PC-3 (cell line): ENCODE measurements around the gene KIAA1549. TPM values are rescaled to one million over a fixed set of nuclear protein-coding genes. Genes with fewer than 3 reads are reported as not detected.

Source experiments
- ATAC-seq: fragments of 200-7000 bp; cut with Tn5 transposase; 2 replicates; pipeline ENCODE4 v1.9.1; 2020; ENCODE audit warnings: mild to moderate bottlenecking, moderate library complexity
- BruUV-seq: library from RNA; stranded (reverse); fragments of 400-500 nt; replicated peaks from 2 replicates; lab custom pipeline; 2021; lab: Mats Ljungman, UMichigan
- CTCF ChIA-PET: fragments of 300-600 bp; sonication (Branson Sonifier 250); formaldehyde crosslinking; loops from one replicate; lab custom pipeline; 2022; ENCODE audit warnings: antibody characterized with exemption; lab: Charles Lee
- POLR2A ChIA-PET: fragments of 300-600 bp; sonication (Branson Sonifier 250); formaldehyde crosslinking; loops from one replicate; lab custom pipeline; 2022; ENCODE audit warnings: antibody characterized with exemption; ENCODE audit not compliant: unreplicated experiment; lab: Charles Lee
- DNase-seq: peaks from one replicate; pipeline ENCODE4 v3.0.0-alpha.2; 2015
- H2AFZ ChIP-seq: fragments of 300-600 bp; sonication (generic); 2 replicates; pipeline ENCODE4 v1.6.0; 2016; ENCODE audit warnings: antibody characterized with exemption, low read length
- H3F3A ChIP-seq: fragments of 300-600 bp; sonication (generic); one replicate; pipeline ENCODE4 v1.6.0; 2017; ENCODE audit warnings: antibody characterized with exemption, low read length, control low read depth, mild to moderate bottlenecking; ENCODE audit not compliant: unreplicated experiment
- H3K27ac ChIP-seq: fragments of 300-600 bp; sonication (generic); 2 replicates; pipeline ENCODE4 v1.5.1; 2016; ENCODE audit warnings: mild to moderate bottlenecking, low read length
- H3K27me3 ChIP-seq: fragments of 300-600 bp; sonication (generic); 2 replicates; pipeline ENCODE4 v1.6.1; 2016; ENCODE audit warnings: low read length, mixed read lengths
- H3K36me3 ChIP-seq: fragments of 300-600 bp; sonication (generic); 2 replicates; pipeline ENCODE4 v1.6.1; 2016; ENCODE audit warnings: low read depth, mixed run types, low read length, mixed read lengths
- H3K4me1 ChIP-seq: fragments of 300-600 bp; sonication (generic); 2 replicates; pipeline ENCODE4 v1.5.1; 2016; ENCODE audit warnings: low read length; ENCODE audit not compliant: insufficient read depth
- H3K4me2 ChIP-seq: fragments of 300-600 bp; sonication (generic); 2 replicates; pipeline ENCODE4 v1.6.0; 2016; ENCODE audit warnings: low read length
- H3K4me3 ChIP-seq: fragments of 300-600 bp; sonication (generic); 2 replicates; pipeline ENCODE4 v1.5.1; 2016; ENCODE audit warnings: mild to moderate bottlenecking, low read length, mixed read lengths
- H3K79me2 ChIP-seq: fragments of 300-600 bp; sonication (generic); 2 replicates; pipeline ENCODE4 v1.6.1; 2017; ENCODE audit warnings: low read length, mixed read lengths
- H3K9ac ChIP-seq: fragments of 300-600 bp; sonication (generic); 2 replicates; pipeline ENCODE4 v1.6.0; 2016; ENCODE audit warnings: mild to moderate bottlenecking, low read length
- H3K9me2 ChIP-seq: fragments of 300-600 bp; sonication (generic); replicated peaks from 2 replicates; pipeline ENCODE4 v1.6.1; 2016; ENCODE audit warnings: mixed run types, low read length, mixed read lengths
- H3K9me3 ChIP-seq: fragments of 300-600 bp; sonication (generic); 2 replicates; pipeline ENCODE4 v1.6.1; 2016; ENCODE audit warnings: low read length, mixed read lengths
- H4K20me1 ChIP-seq: fragments of 300-600 bp; sonication (generic); 2 replicates; pipeline ENCODE4 v1.6.1; 2016; ENCODE audit warnings: low read length, mixed read lengths
- CTCF ChIP-seq: fragments of 300-600 bp; sonication (generic); conservative IDR thresholded peaks from 2 replicates; pipeline ENCODE4 v1.5.1; 2017; ENCODE audit warnings: antibody characterized with exemption, low read depth, mild to moderate bottlenecking, low read length
- EZH2 ChIP-seq: fragments of 300-600 bp; sonication (generic); IDR thresholded peaks from one replicate; pipeline ENCODE4 v1.6.1; 2017; ENCODE audit warnings: antibody characterized with exemption, mild to moderate bottlenecking, low read length; ENCODE audit not compliant: unreplicated experiment
- EZH2phosphoT487 ChIP-seq: fragments of 300-600 bp; sonication (generic); IDR thresholded peaks from 2 replicates; pipeline ENCODE4 v1.6.1; 2018; ENCODE audit warnings: mild to moderate bottlenecking, antibody characterized with exemption, low read length, borderline replicate concordance
- intact Hi-C: fragments of 100-400 bp; cut with micrococcal nuclease; formaldehyde crosslinking; loops from 2 replicates; pipeline ENCODE4 v1.9.0; 2023
- total RNA-seq: library from RNA; depleted of rRNA; stranded (reverse); fragments of >200 nt; gene quantifications from 2 replicates; pipeline ENCODE4 v1.2.3, GENCODE V29; 2014

Gene KIAA1549
- total RNA-seq, 1 experiment from 2014 or later, result 8.2 TPM

DNA sequence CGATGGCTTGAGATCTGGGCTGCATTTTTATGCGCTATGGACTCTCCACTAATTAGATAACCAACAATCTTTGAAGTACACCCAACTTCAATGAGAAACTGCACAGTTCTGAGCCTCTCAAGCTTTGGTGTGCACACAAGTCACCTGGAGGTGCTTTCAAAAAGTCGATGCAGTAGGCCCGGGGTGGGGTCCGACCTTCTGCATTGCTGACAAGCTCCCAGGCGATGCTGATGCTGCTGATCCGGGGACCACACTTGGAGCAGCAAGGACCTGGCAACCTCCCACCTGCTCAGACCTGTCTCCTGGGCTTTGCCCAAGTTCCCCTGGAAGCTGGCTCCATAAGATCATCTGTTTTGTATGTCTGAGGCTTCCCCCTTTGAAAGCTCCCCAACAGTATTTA, 10.7 kb downstream of the KIAA1549 start:
- Histone ChIP-seq H3K9me3 (no peaks in the 10 kb centered on the region), H3K36me3 (no peaks in the 10 kb centered on the region; the same call in 1 of the 2 replicates), H3K4me2 (no peak overlapping the region), H3K4me3 (no peak overlapping the region), H3K27me3 (no peaks in the 10 kb centered on the region), H3F3A (no peaks in the 10 kb centered on the region), H3K9me2 (no peaks in the 10 kb centered on the region), H2AFZ (no peak overlapping the region), H3K4me1 (no peaks in the 10 kb centered on the region), H3K9ac (no peak overlapping the region), H3K27ac (no peak overlapping the region), H4K20me1 (no peaks in the 10 kb centered on the region), H3K79me2 (peaks cover 85% of the 10 kb centered on the region)
- no peak for DNase-seq
- no peak for TF ChIP-seq EZH2phosphoT487
- TF ChIP-seq CTCF, result no peak
- TF ChIP-seq EZH2, result no peak
- BruUV-seq, result no TSS peak
- ChIA-PET CTCF (no interaction called here), POLR2A (no interaction called here)
- intact Hi-C loops, result no loop called here
- ATAC-seq, result no peak

DNA sequence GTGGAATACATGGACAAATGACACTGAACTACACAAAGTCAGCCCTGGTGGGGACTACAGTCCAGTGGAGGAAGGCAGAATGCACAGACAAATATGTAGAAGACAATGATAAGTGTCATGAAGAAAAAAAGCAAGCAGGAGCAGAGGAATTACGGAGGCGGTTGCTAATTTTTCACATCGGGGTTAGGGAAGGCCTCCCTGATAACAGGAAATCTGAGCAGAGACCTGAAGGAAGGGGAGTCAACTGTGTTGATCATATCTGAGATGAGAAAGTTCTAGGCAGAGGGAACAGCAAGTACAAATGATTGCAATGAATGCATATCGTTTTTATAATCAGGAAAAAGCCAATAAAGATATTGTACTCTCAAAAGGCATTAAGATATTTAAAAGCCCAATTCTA, 14.0 kb downstream of the KIAA1549 start:
- H3K27me3 ChIP-seq, result no peaks in the 10 kb centered on the region
- ChIA-PET POLR2A (no interaction called here), CTCF (no interaction called here)
- ATAC-seq (no peak), DNase-seq (no peak)
- H3K79me2 ChIP-seq, result peaks cover 87% of the 10 kb centered on the region
- no peak overlapping the region for H3K4me2 ChIP-seq
- H3K9me3 ChIP-seq, result no peaks in the 10 kb centered on the region
- no peak overlapping the region for H2AFZ ChIP-seq
- no peak overlapping the region for H3K27ac ChIP-seq
- H3K4me1 ChIP-seq, result no peaks in the 10 kb centered on the region
- no peak for TF ChIP-seq EZH2
- TF ChIP-seq EZH2phosphoT487, result no peak
- TF ChIP-seq CTCF, result no peak
- H3K9ac ChIP-seq, result no peak overlapping the region
- H3F3A ChIP-seq, result no peaks in the 10 kb centered on the region
- intact Hi-C loops, result no loop called here
- H4K20me1 ChIP-seq, result no peaks in the 10 kb centered on the region
- no TSS peak for BruUV-seq
- no peak overlapping the region for H3K4me3 ChIP-seq
- H3K9me2 ChIP-seq, result no peaks in the 10 kb centered on the region
- no peaks in the 10 kb centered on the region; the same call in 1 of the 2 replicates for H3K36me3 ChIP-seq

- Histone ChIP-seq H3K79me2 (peaks cover 90% of the 10 kb centered on the region), H3K4me2 (no peak overlapping the region), H3K27ac (no peak overlapping the region), H3K9me3 (no peaks in the 10 kb centered on the region), H3F3A (no peaks in the 10 kb centered on the region), H3K4me1 (peaks cover 2% of the 10 kb centered on the region), H3K36me3 (no peaks in the 10 kb centered on the region; the same call in 1 of the 2 replicates), H3K27me3 (no peaks in the 10 kb centered on the region), H3K9me2 (no peaks in the 10 kb centered on the region), H3K4me3 (no peak overlapping the region), H2AFZ (no peak overlapping the region), H4K20me1 (no peaks in the 10 kb centered on the region), H3K9ac (no peak overlapping the region)
- POLR2A ChIA-PET, result no interaction called here
- intact Hi-C loops, result no loop called here
- DNase-seq (no peak), ATAC-seq (no peak)
- TF ChIP-seq CTCF, result no peak
- TF ChIP-seq EZH2, result no peak
- no peak for TF ChIP-seq EZH2phosphoT487
- BruUV-seq, result no TSS peak
- CTCF ChIA-PET, result no interaction called here
Measured at GRCh38 chr7:138964624-138965436, 16.4 kb downstream of the KIAA1549 start.
